WTC11 (cell line): ENCODE data around the gene DMD. TPM values are rescaled to one million over a fixed set of nuclear protein-coding genes. Genes with fewer than 3 reads are reported as not detected.

ENCODE experiments used
- ATAC-seq: fragments of 200-7000 bp; cut with Tn5 transposase; 2 replicates; pipeline ENCODE4 v1.10.0; 2021; ENCODE audit warnings: mild to moderate bottlenecking, moderate library complexity
- CTCF ChIA-PET: fragments of 300-600 bp; sonication (Branson Sonifier 250); formaldehyde crosslinking; loops from one replicate; lab custom pipeline; 2021; ENCODE audit warnings: antibody characterized with exemption; lab: Charles Lee
- POLR2A ChIA-PET: fragments of 350-600 bp; sonication (Branson Sonifier 250); formaldehyde crosslinking; loops from one replicate; lab custom pipeline; 2021; ENCODE audit warnings: antibody characterized with exemption; lab: Charles Lee
- DNase-seq: peaks from one replicate; pipeline ENCODE4 v3.0.0; 2021; ENCODE audit warnings: low spot score
- H3K27ac Mint-ChIP-seq: 2 replicates; pipeline ENCODE4 v1.8.0; 2021; ENCODE audit warnings: mixed read lengths
- H3K27me3 Mint-ChIP-seq: 2 replicates; pipeline ENCODE4 v1.8.0; 2021; ENCODE audit warnings: low read depth, mild to moderate bottlenecking, moderate library complexity, mixed read lengths
- H3K36me3 Mint-ChIP-seq: 2 replicates; pipeline ENCODE4 v1.8.0; 2021; ENCODE audit warnings: mixed read lengths
- H3K4me1 Mint-ChIP-seq: 2 replicates; pipeline ENCODE4 v1.8.0; 2022; ENCODE audit warnings: mixed read lengths
- H3K4me3 Mint-ChIP-seq: 2 replicates; pipeline ENCODE4 v1.8.0; 2021; ENCODE audit warnings: mild to moderate bottlenecking, moderate library complexity, mixed read lengths
- H3K9me3 Mint-ChIP-seq: 2 replicates; pipeline ENCODE4 v1.8.0; 2021; ENCODE audit warnings: mixed read lengths
- ATF1 ChIP-seq: sonication (generic); formaldehyde crosslinking; IDR thresholded peaks from 2 replicates; pipeline ENCODE4 v1.8.1; 2023; ENCODE audit warnings: mild to moderate bottlenecking, moderate library complexity, missing genetic modification reagents
- ATF2 ChIP-seq: sonication (generic); formaldehyde crosslinking; IDR thresholded peaks from 2 replicates; pipeline ENCODE4 v1.8.1; 2022; ENCODE audit warnings: low read depth, missing genetic modification reagents, borderline replicate concordance
- EMX1 ChIP-seq: fragments of 250-450 bp; sonication (Bioruptor Pico); IDR thresholded peaks from 2 replicates; pipeline ENCODE4 v1.8.0; 2021; ENCODE audit warnings: mild to moderate bottlenecking
- ESRRA ChIP-seq: sonication (generic); formaldehyde crosslinking; IDR thresholded peaks from 2 replicates; pipeline ENCODE4 v1.8.1; 2022; ENCODE audit warnings: mild to moderate bottlenecking, missing genetic modification reagents, borderline replicate concordance
- ETV6 ChIP-seq: sonication (generic); formaldehyde crosslinking; IDR thresholded peaks from 2 replicates; pipeline ENCODE4 v1.8.1; 2022; ENCODE audit warnings: mild to moderate bottlenecking, missing genetic modification reagents
- FOXK1 ChIP-seq: sonication (generic); formaldehyde crosslinking; IDR thresholded peaks from 2 replicates; pipeline ENCODE4 v1.8.0; 2022; ENCODE audit warnings: mild to moderate bottlenecking, moderate library complexity, missing genetic modification reagents
- GABPB1 ChIP-seq: sonication (generic); formaldehyde crosslinking; IDR thresholded peaks from 2 replicates; pipeline ENCODE4 v1.8.1; 2023; ENCODE audit warnings: mild to moderate bottlenecking, missing genetic modification reagents
- GTF2I ChIP-seq: fragments of 250-450 bp; sonication (Bioruptor Pico); conservative IDR thresholded peaks from 2 replicates; pipeline ENCODE4 v1.4.0; 2021; ENCODE audit warnings: mild to moderate bottlenecking
- JUN ChIP-seq: sonication (generic); formaldehyde crosslinking; IDR thresholded peaks from 2 replicates; pipeline ENCODE4 v1.8.0; 2023; ENCODE audit warnings: mild to moderate bottlenecking, missing genetic modification reagents
- KAT7 ChIP-seq: sonication (generic); formaldehyde crosslinking; IDR thresholded peaks from 2 replicates; pipeline ENCODE4 v1.8.1; 2023; ENCODE audit warnings: missing genetic modification reagents, mild to moderate bottlenecking, borderline replicate concordance
- NFE2L1 ChIP-seq: sonication (generic); formaldehyde crosslinking; IDR thresholded peaks from 2 replicates; pipeline ENCODE4 v1.8.1; 2023; ENCODE audit warnings: missing genetic modification reagents
- PRDM15 ChIP-seq: sonication (generic); formaldehyde crosslinking; IDR thresholded peaks from 2 replicates; pipeline ENCODE4 v1.8.0; 2022; ENCODE audit warnings: missing genetic modification reagents
- PREB ChIP-seq: sonication (generic); formaldehyde crosslinking; IDR thresholded peaks from 2 replicates; pipeline ENCODE4 v1.8.1; 2022; ENCODE audit warnings: mild to moderate bottlenecking, missing genetic modification reagents, moderate library complexity, borderline replicate concordance
- SP1 ChIP-seq: sonication (generic); formaldehyde crosslinking; conservative IDR thresholded peaks from 2 replicates; pipeline ENCODE4 v1.8.1; 2022; ENCODE audit warnings: missing genetic modification reagents
- ZBTB21 ChIP-seq: sonication (generic); formaldehyde crosslinking; IDR thresholded peaks from 2 replicates; pipeline ENCODE4 v1.8.1; 2023; ENCODE audit warnings: mild to moderate bottlenecking, missing genetic modification reagents, borderline replicate concordance
- ZBTB43 ChIP-seq: sonication (generic); formaldehyde crosslinking; IDR thresholded peaks from 2 replicates; pipeline ENCODE4 v1.8.1; 2023; ENCODE audit warnings: mild to moderate bottlenecking, missing genetic modification reagents
- ZMAT4 ChIP-seq: fragments of 250-450 bp; sonication (Bioruptor Pico); IDR thresholded peaks from 2 replicates; pipeline ENCODE4 v1.9.0; 2021; ENCODE audit warnings: mild to moderate bottlenecking
- ZNF396 ChIP-seq: fragments of 250-450 bp; sonication (Bioruptor Pico); IDR thresholded peaks from 2 replicates; pipeline ENCODE4 v1.8.0; 2021; ENCODE audit warnings: mild to moderate bottlenecking, moderate library complexity, borderline replicate concordance
- ZNF416 ChIP-seq: fragments of 250-450 bp; sonication (Bioruptor Pico); IDR thresholded peaks from 2 replicates; pipeline ENCODE4 v1.9.0; 2021; ENCODE audit warnings: mild to moderate bottlenecking, inconsistent platforms
- ZNF532 ChIP-seq: fragments of 250-450 bp; sonication (Bioruptor Pico); IDR thresholded peaks from 2 replicates; pipeline ENCODE4 v1.9.0; 2021; ENCODE audit warnings: mild to moderate bottlenecking, borderline replicate concordance
- total RNA-seq: library from RNA; stranded (reverse); gene quantifications from 3 replicates; pipeline ENCODE4 v1.2.3, GENCODE V29; 2021

DMD gene
- total RNA-seq, 1 experiment from 2014 or later: 9.1 TPM

GRCh38 chrX:31316340-31316991 is 1894.9 kb downstream of the DMD start:
- POLR2A ChIA-PET: no interaction called here
- Mint-ChIP-seq H3K27ac (no peak overlapping the region), H3K9me3 (no peaks in the 10 kb centered on the region), H3K4me1 (peaks cover 9% of the 10 kb centered on the region), H3K4me3 (no peak overlapping the region), H3K36me3 (no peaks in the 10 kb centered on the region), H3K27me3 (no peaks in the 10 kb centered on the region)
- no peak for DNase-seq
- ATAC-seq: no peak
- TF ChIP-seq ATF1 (CRISPR knock-in tag): no peak
- no peak for TF ChIP-seq ZMAT4 (CRISPR knock-in tag)
- TF ChIP-seq NFE2L1: no peak
- no peak for TF ChIP-seq ZNF396 (CRISPR knock-in tag)
- CTCF ChIA-PET: no interaction called here

- H3K4me3 Mint-ChIP-seq: no peak overlapping the region
- H3K27me3 Mint-ChIP-seq: no peaks in the 10 kb centered on the region
- no peak for DNase-seq
- no peak for ATAC-seq
- POLR2A ChIA-PET: no interaction called here
- TF ChIP-seq ETV6 (CRISPR knock-in tag) (no peak), FOXK1 (CRISPR knock-in tag) (no peak), KAT7 (CRISPR knock-in tag) (no peak), PREB (CRISPR knock-in tag) (no peak), GABPB1 (CRISPR knock-in tag) (no peak), SP1 (CRISPR knock-in tag) (no peak)
- TF ChIP-seq, all 79 proteins: peak for 0
- Mint-ChIP-seq H3K36me3 (no peaks in the 10 kb centered on the region), H3K27ac (no peak overlapping the region), H3K4me1 (peaks cover 9% of the 10 kb centered on the region), H3K9me3 (no peaks in the 10 kb centered on the region)
- CTCF ChIA-PET: no interaction called here
Observed at GRCh38 chrX:31314921-31315320, 1896.4 kb downstream of the DMD start.

- Mint-ChIP-seq H3K4me3 (no peak overlapping the region), H3K9me3 (no peaks in the 10 kb centered on the region), H3K27ac (no peak overlapping the region), H3K4me1 (peaks cover 7% of the 10 kb centered on the region), H3K27me3 (no peaks in the 10 kb centered on the region; the same call in 1 of the 2 replicates), H3K36me3 (no peaks in the 10 kb centered on the region)
- POLR2A ChIA-PET: no interaction called here
- CTCF ChIA-PET: no interaction called here
- no peak for ATAC-seq
- no peak for DNase-seq
- TF ChIP-seq JUN (CRISPR knock-in tag) (no peak), GTF2I (no peak), ZNF416 (CRISPR knock-in tag) (no peak), ESRRA (CRISPR knock-in tag) (no peak), PRDM15 (CRISPR knock-in tag) (no peak), ZMAT4 (CRISPR knock-in tag) (no peak), EMX1 (no peak), ATF2 (CRISPR knock-in tag) (no peak), ZNF532 (CRISPR knock-in tag) (no peak), ZBTB21 (CRISPR knock-in tag) (no peak), ZBTB43 (CRISPR knock-in tag) (no peak)
Observed at GRCh38 chrX:31307952-31308351, 1903.4 kb downstream of the DMD start.
